Measurements from ENCODE around the gene AMPD1. TPM values are rescaled to one million over a fixed set of nuclear protein-coding genes. Genes with fewer than 3 reads are reported as not detected.

Gene AMPD1
- total RNA-seq, 4 donors from 2014 or later, result not detected

- DNase-seq (ENCODE audit: low spot score) (no peak), ATAC-seq (ENCODE audit: low FRiP score) (no peak)
- TF ChIP-seq CTCF (IDR thresholded peaks at IDR 0.05), result no peak
These were observed 33.2 kb upstream of the AMPD1 start for GRCh38 chr1:114728553-114728952.

- TF ChIP-seq CTCF (IDR thresholded peaks at IDR 0.05), result no peak
- DNase-seq (ENCODE audit: low spot score) (no peak), ATAC-seq (ENCODE audit: low FRiP score) (no peak)
These were observed 29.9 kb upstream of the AMPD1 start for GRCh38 chr1:114725230-114725629.

- DNase-seq (ENCODE audit: low spot score) (no peak), ATAC-seq (ENCODE audit: low FRiP score) (no peak)
These were observed 28.6 kb upstream of the AMPD1 start for GRCh38 chr1:114723915-114724314.

GRCh38 chr1:114723457-114723856 is 28.1 kb upstream of the AMPD1 start:
- TF ChIP-seq CTCF (IDR thresholded peaks at IDR 0.05), result no peak
- DNase-seq (ENCODE audit: low spot score), result no peak
- ATAC-seq (ENCODE audit: low FRiP score), result no peak

More at GRCh38 chr1:114723915-114724314, 28.6 kb upstream of the AMPD1 start:
- TF ChIP-seq CTCF (IDR thresholded peaks at IDR 0.05), result no peak

- TF ChIP-seq CTCF (IDR thresholded peaks at IDR 0.05), result no peak
- ATAC-seq (ENCODE audit: low FRiP score), result no peak
- no peak for DNase-seq (ENCODE audit: low spot score)
These were observed 25.1 kb upstream of the AMPD1 start for GRCh38 chr1:114720492-114720891.

- no peak for DNase-seq (ENCODE audit: low spot score)
- no peak for ATAC-seq (ENCODE audit: low FRiP score)
- no peak for TF ChIP-seq CTCF (IDR thresholded peaks at IDR 0.05)
These were observed 24.1 kb upstream of the AMPD1 start for GRCh38 chr1:114719424-114719787.

GRCh38 chr1:114718661-114719423 is 23.5 kb upstream of the AMPD1 start:
- ATAC-seq (ENCODE audit: low FRiP score) (no peak), DNase-seq (ENCODE audit: low spot score) (no peak)

More at GRCh38 chr1:114718661-114719423, 23.5 kb upstream of the AMPD1 start:
- no peak for TF ChIP-seq CTCF (IDR thresholded peaks at IDR 0.05)
